ENCODE results near the gene NAGK.

Gene NAGK

DNA sequence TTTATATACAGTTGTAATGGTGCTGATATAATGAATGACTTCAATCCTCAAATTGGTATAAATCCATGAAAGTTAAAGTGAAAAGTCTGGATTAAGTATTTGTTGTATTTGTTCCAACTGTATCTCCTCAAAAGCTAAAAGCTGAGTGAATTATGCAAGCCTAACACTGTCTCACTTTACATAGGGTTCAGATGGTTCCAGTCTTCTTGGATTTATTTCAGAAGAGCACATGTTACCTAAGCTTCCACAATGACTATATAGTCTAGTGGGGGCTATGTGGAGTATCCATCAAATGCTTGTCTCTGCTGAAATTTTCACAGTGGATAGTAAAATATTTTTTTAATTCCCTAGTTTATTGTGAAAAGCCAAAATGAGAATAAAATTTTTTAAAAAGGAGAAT, 48.6 kb downstream of the NAGK start:
- no peak for DNase-seq

GRCh38 chr2:71120195-71120594, 51.7 kb downstream of the NAGK start:
- no peak for DNase-seq

DNA sequence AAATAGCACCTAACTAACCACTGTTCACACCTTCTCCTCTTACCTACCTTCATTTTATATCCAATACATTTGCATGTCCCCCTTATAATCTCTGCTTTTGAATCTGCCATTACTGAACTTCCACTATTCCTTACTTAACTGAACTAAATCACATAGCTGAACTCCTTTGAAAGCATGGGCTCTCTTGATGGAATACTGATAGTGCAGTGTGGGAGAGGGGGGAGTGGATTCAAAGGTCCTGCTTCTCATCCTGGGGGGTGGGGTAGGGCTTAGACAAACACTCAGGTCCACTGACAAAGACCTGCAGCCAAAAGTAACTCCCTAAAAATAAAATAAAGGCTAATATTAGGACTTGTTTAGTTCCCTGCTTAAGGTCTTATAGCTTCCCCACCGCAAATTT, 53.0 kb downstream of the NAGK start:
- DNase-seq, result no peak

GRCh38 chr2:71122387-71123298, 54.2 kb downstream of the NAGK start:
- no peak for DNase-seq

DNA sequence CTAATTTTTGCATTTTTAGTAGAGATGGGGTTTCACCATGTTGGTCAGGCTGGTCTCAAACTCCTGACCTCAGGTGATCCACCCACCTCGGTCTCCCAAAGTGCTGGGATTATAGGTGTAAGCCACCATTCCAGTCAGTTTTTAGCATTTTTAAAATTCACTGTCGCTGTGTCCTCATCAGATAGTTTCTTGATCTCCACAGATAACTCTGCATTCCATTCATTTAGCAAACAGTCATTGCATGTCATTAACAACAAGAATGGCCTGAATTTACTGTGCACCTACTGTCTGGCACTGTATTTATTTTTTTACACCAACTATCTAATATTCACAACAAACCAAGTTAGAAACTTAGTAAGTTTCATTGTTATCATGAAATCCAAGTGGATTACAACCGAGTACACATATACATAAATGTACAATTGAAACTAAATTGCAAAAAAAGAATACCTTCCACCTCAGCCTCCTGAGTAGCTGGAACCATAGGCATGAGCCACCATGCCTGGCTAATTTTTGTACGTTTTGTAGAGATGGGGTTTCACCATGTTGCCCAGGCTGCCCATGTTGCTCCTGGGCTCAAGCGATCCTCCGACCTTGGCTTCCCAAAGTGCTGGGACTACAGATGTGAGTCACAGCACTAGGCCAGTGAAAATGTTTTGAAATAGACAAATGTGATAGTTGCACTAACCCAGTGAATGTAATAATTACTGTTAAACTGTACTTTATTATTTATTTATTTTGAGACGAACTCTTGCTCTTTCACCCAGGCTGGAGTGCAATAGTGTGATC, 57.3 kb downstream of the NAGK start:
- DNase-seq, result no peak

DNA sequence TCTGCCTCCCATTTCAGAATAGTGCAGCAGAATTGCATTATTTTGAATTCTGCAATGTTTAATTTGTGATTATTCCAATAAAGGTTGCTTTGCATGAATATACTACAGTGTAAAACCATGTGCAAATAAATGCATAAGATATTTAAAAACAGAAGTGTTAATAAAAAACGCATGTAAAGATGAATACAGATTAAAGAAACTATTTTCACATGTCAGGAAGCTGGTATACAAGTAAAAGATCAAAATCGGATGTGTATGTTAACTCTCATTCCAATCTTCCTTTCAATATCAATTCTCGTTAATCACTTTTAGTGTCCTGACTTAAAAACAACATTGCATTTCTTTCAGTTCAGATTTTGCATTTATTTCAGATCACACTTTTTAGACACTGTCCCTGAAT, 58.5 kb downstream of the NAGK start:
- DNase-seq, result no peak

Measured in CD4-positive, alpha-beta T cell treated with Interferon gamma for 1 hour (primary cell).